ENCODE data around the gene MYPOP.

DNA sequence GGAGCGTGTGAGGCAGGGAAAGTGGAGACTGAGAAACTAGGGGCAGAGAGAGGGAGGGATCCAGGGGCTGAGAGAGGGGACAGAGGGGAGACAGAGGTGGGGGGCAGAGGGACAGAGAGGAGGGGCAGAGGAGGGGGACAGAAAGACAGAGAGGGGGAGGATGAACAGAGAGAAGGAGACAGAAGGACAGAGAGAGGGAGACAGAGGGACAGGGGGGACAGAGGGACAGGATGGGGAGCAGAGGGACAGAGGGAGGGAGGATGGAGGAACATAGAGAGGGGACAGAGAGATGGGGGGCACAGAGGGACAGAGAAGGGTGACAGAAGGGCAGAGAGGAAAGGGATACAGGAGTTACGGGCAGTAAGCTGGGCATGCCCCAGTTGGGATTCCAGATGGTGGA is 26.8 kb upstream of the MYPOP start:
- TF ChIP-seq, protein P1, sequence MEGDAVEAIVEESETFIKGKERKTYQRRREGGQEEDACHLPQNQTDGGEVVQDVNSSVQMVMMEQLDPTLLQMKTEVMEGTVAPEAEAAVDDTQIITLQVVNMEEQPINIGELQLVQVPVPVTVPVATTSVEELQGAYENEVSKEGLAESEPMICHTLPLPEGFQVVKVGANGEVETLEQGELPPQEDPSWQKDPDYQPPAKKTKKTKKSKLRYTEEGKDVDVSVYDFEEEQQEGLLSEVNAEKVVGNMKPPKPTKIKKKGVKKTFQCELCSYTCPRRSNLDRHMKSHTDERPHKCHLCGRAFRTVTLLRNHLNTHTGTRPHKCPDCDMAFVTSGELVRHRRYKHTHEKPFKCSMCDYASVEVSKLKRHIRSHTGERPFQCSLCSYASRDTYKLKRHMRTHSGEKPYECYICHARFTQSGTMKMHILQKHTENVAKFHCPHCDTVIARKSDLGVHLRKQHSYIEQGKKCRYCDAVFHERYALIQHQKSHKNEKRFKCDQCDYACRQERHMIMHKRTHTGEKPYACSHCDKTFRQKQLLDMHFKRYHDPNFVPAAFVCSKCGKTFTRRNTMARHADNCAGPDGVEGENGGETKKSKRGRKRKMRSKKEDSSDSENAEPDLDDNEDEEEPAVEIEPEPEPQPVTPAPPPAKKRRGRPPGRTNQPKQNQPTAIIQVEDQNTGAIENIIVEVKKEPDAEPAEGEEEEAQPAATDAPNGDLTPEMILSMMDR (IDR thresholded peaks at IDR 0.05; ENCODE audit: low read depth, low read length): no peak
- TF ChIP-seq EZH2phosphoT487 (IDR thresholded peaks at IDR 0.05; ENCODE audit: low read depth): no peak

Data from OCI-LY3 (cell line).